ENCODE measurements around the gene TMEM35B.

- TF ChIP-seq ZFP3 (CRISPR knock-in tag; IDR thresholded peaks at IDR 0.05): no peak
- no peak for TF ChIP-seq PATZ1 (CRISPR knock-in tag; IDR thresholded peaks at IDR 0.05; ENCODE audit: borderline replicate concordance)
- TF ChIP-seq PPARA (CRISPR knock-in tag; IDR thresholded peaks at IDR 0.05; ENCODE audit: borderline replicate concordance): no peak
- no peak for TF ChIP-seq BACH2 (CRISPR knock-in tag; IDR thresholded peaks at IDR 0.05; ENCODE audit: borderline replicate concordance)
- TF ChIP-seq CSDC2 (CRISPR knock-in tag; IDR thresholded peaks at IDR 0.05): no peak
- TF ChIP-seq ISL1 (CRISPR knock-in tag; IDR thresholded peaks at IDR 0.05): no peak
- TF ChIP-seq ZFP30 (CRISPR knock-in tag; IDR thresholded peaks at IDR 0.05): no peak
Measured at GRCh38 chr1:34977858-34978257, 7.3 kb downstream of the TMEM35B start.

Data from SK-N-SH treated with all-trans-retinoic acid at 6 μM for 48 hours (cell line).